Endothelial cell of hepatic sinusoid (primary cell): ENCODE measurements around the gene RRM2.

Experiments
- in situ Hi-C: cut with HindIII; loops from 2 replicates; pipeline ENCODE4 v1.10.0; 2017; ENCODE audit warnings: low sequenced_read_pairs

Gene RRM2

GRCh38 chr2:10168221-10168620, 45.7 kb downstream of the RRM2 start:
- in situ Hi-C loops: no loop called here

- in situ Hi-C loops: no loop called here
Measured at GRCh38 chr2:10169053-10169578, 46.6 kb downstream of the RRM2 start.

- in situ Hi-C loops: no loop called here
Measured at GRCh38 chr2:10169581-10169980, 47.0 kb downstream of the RRM2 start.

- in situ Hi-C loops: loop anchor here (5.0 kb wide), 1 partner anchor 33 kb away; no protein-coding TSS in a partner anchor
Measured at GRCh38 chr2:10170256-10170655, 47.7 kb downstream of the RRM2 start.

- in situ Hi-C loops: loop anchor here (5.0 kb wide), 1 partner anchor 34 kb away; no protein-coding TSS in a partner anchor
Measured at GRCh38 chr2:10171006-10171800, 48.7 kb downstream of the RRM2 start.

- in situ Hi-C loops: loop anchor here (5.0 kb wide), 1 partner anchor 35 kb away; no protein-coding TSS in a partner anchor
Measured at GRCh38 chr2:10172033-10172871, 49.7 kb downstream of the RRM2 start.

GRCh38 chr2:10173258-10174005, 50.9 kb downstream of the RRM2 start:
- in situ Hi-C loops: loop anchor here (5.0 kb wide), 1 partner anchor 36 kb away; no protein-coding TSS in a partner anchor

GRCh38 chr2:10174173-10174572, 51.6 kb downstream of the RRM2 start:
- in situ Hi-C loops: loop anchor here (5.0 kb wide), 1 partner anchor 37 kb away; no protein-coding TSS in a partner anchor

- in situ Hi-C loops: no loop called here
Measured at GRCh38 chr2:10175441-10175840, 52.9 kb downstream of the RRM2 start.

GRCh38 chr2:10178751-10179150, 56.2 kb downstream of the RRM2 start:
- in situ Hi-C loops: no loop called here

- in situ Hi-C loops: no loop called here
Measured at GRCh38 chr2:10179422-10179821, 56.9 kb downstream of the RRM2 start.

- in situ Hi-C loops: no loop called here
Measured at GRCh38 chr2:10180229-10180628, 57.7 kb downstream of the RRM2 start.
